HEK293 (cell line): ENCODE measurements around the gene LRRC74B.
A peak's percentile ranks its signal among the peaks of the same experiment; 100 is the strongest.
"Not testable (repeated sequence)": the region's sequence is repeated elsewhere in the genome, so short reads cannot be mapped to it uniquely, and the experiment has no call there.

Experiments used
- CTCF ChIA-PET: fragments of 350-600 bp; formaldehyde crosslinking; extraction: SDS; loops from one replicate; lab custom pipeline; 2021; ENCODE audit warnings: antibody characterized with exemption; lab: Yijun Ruan, JAX
- POLR2A ChIA-PET: fragments of 300-600 bp; formaldehyde crosslinking; extraction: SDS; loops from one replicate; lab custom pipeline; 2020; ENCODE audit warnings: antibody characterized with exemption, inconsistent platforms; lab: Yijun Ruan, JAX
- H3K27ac ChIP-seq: fragments of 200-500 bp; sonication (Bioruptor generic); 2 replicates; pipeline ENCODE4 v1.5.1; 2014; ENCODE audit warnings: low read depth, low read length, control low read depth, inconsistent platforms; ENCODE audit errors: extremely low read depth
- H3K36me3 ChIP-seq, 2 experiments: fragments of 200-500 bp in 1 of 2; sonication (Bioruptor generic) in 1 of 2; 1 replicate in 1 of 2; 2 replicates in 1 of 2; pipeline ENCODE4 v1.5.1; 2014 to 2017; ENCODE audit warnings: inconsistent platforms in 2 of 2, low read length in 2 of 2; ENCODE audit not compliant: control insufficient read depth in 2 of 2, insufficient read depth in 1 of 2
- H3K4me1 ChIP-seq: fragments of 200-500 bp; sonication (Bioruptor generic); 2 replicates; pipeline ENCODE4 v1.5.1; 2014; ENCODE audit warnings: mild to moderate bottlenecking, low read length, inconsistent platforms; ENCODE audit not compliant: control insufficient read depth, insufficient read depth
- H3K4me3 ChIP-seq: 2 replicates; pipeline ENCODE4 v1.5.1; 2011; ENCODE audit warnings: low read depth, mild to moderate bottlenecking, control low read depth, low read length, moderate library complexity
- H3K9me3 ChIP-seq: fragments of 200-500 bp; sonication (Bioruptor generic); 2 replicates; pipeline ENCODE4 v1.5.1; 2014; ENCODE audit warnings: low read depth, low read length, inconsistent platforms; ENCODE audit not compliant: control insufficient read depth, insufficient read depth
- BCL11A ChIP-seq: fragments of 450-650 bp; formaldehyde crosslinking; IDR thresholded peaks from 2 replicates; pipeline ENCODE4 v1.5.1; 2016; ENCODE audit warnings: low read depth, missing biosample characterization, missing genetic modification characterization
- ELK4 ChIP-seq: IDR thresholded peaks from 2 replicates; pipeline ENCODE4 v1.6.1; 2011; ENCODE audit warnings: mild to moderate bottlenecking, low read depth, low read length, borderline replicate concordance
- GLIS2 ChIP-seq: fragments of 450-650 bp; formaldehyde crosslinking; IDR thresholded peaks from 2 replicates; pipeline ENCODE4 v1.5.1; 2016; ENCODE audit warnings: missing biosample characterization, missing genetic modification characterization
- HOXC10 ChIP-seq: sonication (generic); formaldehyde crosslinking; IDR thresholded peaks from 2 replicates; pipeline ENCODE4 v1.8.1; 2023; ENCODE audit warnings: mild to moderate bottlenecking, missing genetic modification reagents
- MZF1 ChIP-seq: fragments of 450-650 bp; formaldehyde crosslinking; IDR thresholded peaks from 2 replicates; pipeline ENCODE4 v1.5.1; 2017; ENCODE audit warnings: missing biosample characterization, missing genetic modification characterization, borderline replicate concordance
- PRDM10 ChIP-seq: fragments of 450-650 bp; formaldehyde crosslinking; IDR thresholded peaks from 2 replicates; pipeline ENCODE4 v1.5.1; 2016; ENCODE audit warnings: missing biosample characterization, missing genetic modification characterization
- SCRT2 ChIP-seq: fragments of 450-650 bp; formaldehyde crosslinking; IDR thresholded peaks from 2 replicates; pipeline ENCODE4 v1.5.1; 2016; ENCODE audit warnings: missing biosample characterization, missing genetic modification characterization
- TSHZ1 ChIP-seq: fragments of 450-650 bp; formaldehyde crosslinking; IDR thresholded peaks from 2 replicates; pipeline ENCODE4 v1.5.1; 2016; ENCODE audit warnings: missing biosample characterization, missing genetic modification characterization, borderline replicate concordance
- YY2 ChIP-seq: fragments of 450-650 bp; formaldehyde crosslinking; IDR thresholded peaks from 2 replicates; pipeline ENCODE4 v1.5.1; 2016; ENCODE audit warnings: missing biosample characterization, missing genetic modification characterization
- ZBTB26 ChIP-seq: fragments of 450-650 bp; formaldehyde crosslinking; optimal IDR thresholded peaks from 2 replicates; pipeline ENCODE3; 2016; ENCODE audit warnings: missing biosample characterization, mild to moderate bottlenecking, missing genetic modification characterization
- ZNF10 ChIP-seq: fragments of 450-650 bp; formaldehyde crosslinking; IDR thresholded peaks from 2 replicates; pipeline ENCODE4 v1.5.1; 2017; ENCODE audit warnings: missing biosample characterization, missing genetic modification characterization
- ZNF133 ChIP-seq: fragments of 450-650 bp; formaldehyde crosslinking; IDR thresholded peaks from 2 replicates; pipeline ENCODE4 v1.5.1; 2016; ENCODE audit warnings: missing biosample characterization, missing genetic modification characterization
- ZNF184 ChIP-seq: fragments of 450-650 bp; IDR thresholded peaks from 2 replicates; pipeline ENCODE4 v1.5.1; 2018; ENCODE audit warnings: missing biosample characterization, mild to moderate bottlenecking, missing genetic modification characterization
- ZNF302 ChIP-seq: fragments of 450-650 bp; formaldehyde crosslinking; IDR thresholded peaks from 2 replicates; pipeline ENCODE4 v1.5.1; 2016; ENCODE audit warnings: missing biosample characterization, missing genetic modification characterization, low read depth
- ZNF391 ChIP-seq: fragments of 450-650 bp; formaldehyde crosslinking; IDR thresholded peaks from 2 replicates; pipeline ENCODE4 v1.5.1; 2016; ENCODE audit warnings: low read depth, missing biosample characterization, missing genetic modification characterization, borderline replicate concordance
- ZNF600 ChIP-seq: fragments of 450-650 bp; formaldehyde crosslinking; IDR thresholded peaks from 2 replicates; pipeline ENCODE4 v1.5.1; 2016; ENCODE audit warnings: missing biosample characterization, missing genetic modification characterization
- ZSCAN23 ChIP-seq: fragments of 450-650 bp; formaldehyde crosslinking; IDR thresholded peaks from 2 replicates; pipeline ENCODE4 v1.5.1; 2016; ENCODE audit warnings: missing biosample characterization, missing genetic modification characterization
- TF ChIP-seq, protein P1 (sequence below): fragments of 450-650 bp; formaldehyde crosslinking; IDR thresholded peaks from 2 replicates; pipeline ENCODE4 v1.5.1; 2016; ENCODE audit warnings: missing biosample characterization, missing genetic modification characterization

Gene LRRC74B

DNA sequence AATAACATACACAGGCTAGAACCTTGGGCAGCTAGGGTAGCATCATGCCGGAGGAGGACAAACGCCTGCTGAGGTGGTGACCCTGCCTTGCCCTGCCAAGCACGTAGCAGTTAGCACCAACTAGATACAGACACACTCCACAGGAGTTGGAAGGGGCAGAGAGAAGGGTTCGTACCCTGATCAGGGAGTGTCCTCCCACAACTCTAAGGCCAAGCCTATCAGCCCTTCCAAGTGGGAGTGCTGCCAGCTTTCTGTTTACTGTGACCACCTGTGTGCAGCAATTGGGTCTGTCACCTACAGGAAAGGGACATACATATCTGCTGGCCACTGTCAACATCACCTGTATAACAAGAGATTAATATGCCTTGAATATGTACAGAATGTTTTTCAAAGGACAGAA, 42.0 kb upstream of the LRRC74B start (continued):
- TF ChIP-seq ZSCAN23 (tag by site-specific recombination) (no peak), ZBTB26 (tag by site-specific recombination) (no peak), ZNF10 (tag by site-specific recombination) (peak; percentile 77), SCRT2 (tag by site-specific recombination) (peak; percentile 67)

DNA sequence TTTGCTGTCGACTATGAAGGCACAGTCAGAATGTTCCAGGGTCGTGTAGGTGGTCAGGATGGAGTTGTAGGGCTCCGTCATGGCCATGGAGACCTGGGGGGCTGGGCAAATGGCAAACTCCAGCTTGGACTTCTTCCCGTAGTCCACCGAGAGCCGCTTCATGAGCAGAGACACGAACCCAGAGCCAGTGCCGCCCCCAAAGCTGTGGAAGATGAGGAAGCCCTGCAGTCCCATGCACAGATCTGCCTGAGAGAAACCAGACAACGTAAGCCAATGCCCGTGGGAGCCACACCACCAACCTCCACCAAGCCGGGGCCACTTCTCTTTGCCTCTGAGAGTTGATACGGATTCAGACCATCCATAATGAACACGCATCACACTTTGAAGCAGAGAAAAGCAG, 36.5 kb upstream of the LRRC74B start:
- H3K4me1 ChIP-seq = not testable (repeated sequence)

GRCh38 chr22:21009638-21010425, 35.9 kb upstream of the LRRC74B start:
- CTCF ChIA-PET = interaction anchor here (0.7 kb wide), 1 partner anchor 36 kb away, joined by 3 read pairs; the partner anchor contains the start of gene LRRC74B
- H3K36me3 ChIP-seq = peaks cover 0 to 9% of the 10 kb centered on the region in 2 experiments; a peak in 1 of 3 replicates
- H3K9me3 ChIP-seq = no peaks in the 10 kb centered on the region
- H3K27ac ChIP-seq = no peak overlapping the region
- H3K4me1 ChIP-seq = no peaks in the 10 kb centered on the region
- no peak overlapping the region for H3K4me3 ChIP-seq
- POLR2A ChIA-PET = interaction anchor here (1.9 kb wide), 1 partner anchor 28 kb away, joined by 8 read pairs; the partner anchor contains the start of gene LZTR1
- TF ChIP-seq ZNF133 (tag by site-specific recombination) = no peak
- peak; percentile 87 for TF ChIP-seq PRDM10 (tag by site-specific recombination)
- TF ChIP-seq ZNF302 = no peak
- TF ChIP-seq GLIS2 (tag by site-specific recombination) = no peak
- TF ChIP-seq BCL11A (tag by site-specific recombination) = no peak
- TF ChIP-seq TSHZ1 (tag by site-specific recombination) = no peak
- no peak for TF ChIP-seq HOXC10 (CRISPR knock-in tag)
- no peak for TF ChIP-seq ZNF391 (tag by site-specific recombination)
- peak; percentile 72 for TF ChIP-seq ZNF600 (tag by site-specific recombination)
- TF ChIP-seq ELK4 = no peak
- TF ChIP-seq ZNF184 (tag by site-specific recombination) = no peak
- TF ChIP-seq, protein P1, sequence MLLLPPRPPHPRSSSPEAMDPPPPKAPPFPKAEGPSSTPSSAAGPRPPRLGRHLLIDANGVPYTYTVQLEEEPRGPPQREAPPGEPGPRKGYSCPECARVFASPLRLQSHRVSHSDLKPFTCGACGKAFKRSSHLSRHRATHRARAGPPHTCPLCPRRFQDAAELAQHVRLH = no peak
- no peak for TF ChIP-seq MZF1 (tag by site-specific recombination)
- no peak for TF ChIP-seq YY2 (tag by site-specific recombination)

More for the DNA sequence above, 36.5 kb upstream of the LRRC74B start:
- H3K36me3 ChIP-seq, H3K4me3 ChIP-seq, H3K27ac ChIP-seq, CTCF ChIA-PET, H3K9me3 ChIP-seq: not testable (repeated sequence)
- POLR2A ChIA-PET = interaction anchor here (1.9 kb wide), 1 partner anchor 27 kb away, joined by 8 read pairs; the partner anchor contains the start of gene LZTR1
